Measurements from ENCODE around the gene MERTK. TPM values are rescaled to one million over a fixed set of nuclear protein-coding genes. Genes with fewer than 3 reads are reported as not detected.

Gene MERTK
- total RNA-seq, 1 donor from 2014 or later: 5.1 TPM

DNA sequence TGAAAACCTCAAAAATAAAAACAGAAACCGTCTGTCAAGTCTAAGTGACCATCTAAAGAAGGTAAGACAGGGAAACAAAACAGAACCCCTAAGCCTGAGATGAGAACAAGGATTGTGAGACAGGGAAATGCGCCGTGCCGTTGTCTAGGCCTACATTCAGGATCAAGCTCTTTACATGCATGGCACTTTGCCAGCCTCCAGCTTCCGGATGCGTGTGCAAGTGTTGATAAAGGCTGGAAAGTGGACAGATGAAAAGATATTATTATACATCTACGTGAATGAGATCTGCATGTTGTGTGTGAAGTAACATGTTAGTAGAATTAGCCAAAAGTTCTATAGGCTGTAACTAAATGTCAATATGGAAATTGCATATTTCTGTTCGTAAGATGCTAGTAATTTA lies 128.1 kb downstream of the MERTK start:
- Histone ChIP-seq H3K4me3 (ENCODE audit: insufficient read depth, low read depth, low read length) (no peak overlapping the region), H3K27ac (ENCODE audit: low read depth, low read length) (no peak overlapping the region), H3K4me2 (ENCODE audit: low read length) (no peak overlapping the region), H4K20me1 (ENCODE audit: insufficient read depth, low read length) (no peaks in the 10 kb centered on the region), H3K9ac (ENCODE audit: low read length) (no peak overlapping the region), H3K27me3 (ENCODE audit: insufficient read depth, low read length) (no peaks in the 10 kb centered on the region), H3K9me3 (ENCODE audit: insufficient read depth, low read depth, low read length) (no peaks in the 10 kb centered on the region), H3K36me3 (ENCODE audit: insufficient read depth, low read length) (no peaks in the 10 kb centered on the region), H2AFZ (ENCODE audit: low read depth, low read length) (no peak overlapping the region), H3K79me2 (ENCODE audit: insufficient read depth, low read length) (no peaks in the 10 kb centered on the region), H3K4me1 (ENCODE audit: insufficient read depth, low read length) (peaks cover 5% of the 10 kb centered on the region)
- Mint-ChIP-seq H3K36me3 (ENCODE audit: low read depth, unreplicated experiment) (peaks cover 5% of the 10 kb centered on the region), H3K9me3 (ENCODE audit: unreplicated experiment) (no peaks in the 10 kb centered on the region), H3K4me3 (ENCODE audit: unreplicated experiment) (no peak overlapping the region), H3K27me3 (ENCODE audit: low read depth, unreplicated experiment) (no peaks in the 10 kb centered on the region), H3K4me1 (ENCODE audit: low read depth, unreplicated experiment) (peaks cover 6% of the 10 kb centered on the region), H3K27ac (ENCODE audit: unreplicated experiment) (no peak overlapping the region)
- no peak for DNase-seq (ENCODE audit: low read depth)
- no peak for FAIRE-seq
- no peak for TF ChIP-seq EZH2 (IDR thresholded peaks at IDR 0.05; ENCODE audit: insufficient read depth, low read length)
- TF ChIP-seq, protein P1, sequence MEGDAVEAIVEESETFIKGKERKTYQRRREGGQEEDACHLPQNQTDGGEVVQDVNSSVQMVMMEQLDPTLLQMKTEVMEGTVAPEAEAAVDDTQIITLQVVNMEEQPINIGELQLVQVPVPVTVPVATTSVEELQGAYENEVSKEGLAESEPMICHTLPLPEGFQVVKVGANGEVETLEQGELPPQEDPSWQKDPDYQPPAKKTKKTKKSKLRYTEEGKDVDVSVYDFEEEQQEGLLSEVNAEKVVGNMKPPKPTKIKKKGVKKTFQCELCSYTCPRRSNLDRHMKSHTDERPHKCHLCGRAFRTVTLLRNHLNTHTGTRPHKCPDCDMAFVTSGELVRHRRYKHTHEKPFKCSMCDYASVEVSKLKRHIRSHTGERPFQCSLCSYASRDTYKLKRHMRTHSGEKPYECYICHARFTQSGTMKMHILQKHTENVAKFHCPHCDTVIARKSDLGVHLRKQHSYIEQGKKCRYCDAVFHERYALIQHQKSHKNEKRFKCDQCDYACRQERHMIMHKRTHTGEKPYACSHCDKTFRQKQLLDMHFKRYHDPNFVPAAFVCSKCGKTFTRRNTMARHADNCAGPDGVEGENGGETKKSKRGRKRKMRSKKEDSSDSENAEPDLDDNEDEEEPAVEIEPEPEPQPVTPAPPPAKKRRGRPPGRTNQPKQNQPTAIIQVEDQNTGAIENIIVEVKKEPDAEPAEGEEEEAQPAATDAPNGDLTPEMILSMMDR (IDR thresholded peaks at IDR 0.05; ENCODE audit: insufficient read depth, low read depth, low read length): no peak

DNA sequence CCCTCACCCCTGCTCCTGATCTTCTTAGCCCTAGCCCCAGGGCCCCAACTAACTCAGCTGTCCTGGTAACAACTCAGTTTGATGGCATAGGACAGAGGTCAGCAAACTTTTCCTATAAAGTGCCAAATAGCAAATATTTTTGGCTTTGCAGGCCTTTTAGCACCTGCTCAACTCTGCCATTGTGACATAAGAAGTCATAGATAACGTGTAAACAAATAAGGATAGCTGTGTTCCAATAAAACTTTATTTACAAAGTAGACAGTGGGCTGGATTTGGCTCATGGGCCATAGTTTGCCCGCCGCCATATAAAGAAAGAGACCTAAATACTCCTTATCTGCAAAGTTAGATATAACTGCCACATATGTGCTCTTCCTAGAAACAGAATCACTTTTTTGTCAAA lies 129.4 kb downstream of the MERTK start:
- Histone ChIP-seq H3K4me1 (ENCODE audit: insufficient read depth, low read length) (no peaks in the 10 kb centered on the region), H2AFZ (ENCODE audit: low read depth, low read length) (no peak overlapping the region), H4K20me1 (ENCODE audit: insufficient read depth, low read length) (no peaks in the 10 kb centered on the region), H3K9me3 (ENCODE audit: insufficient read depth, low read depth, low read length) (no peaks in the 10 kb centered on the region), H3K9ac (ENCODE audit: low read length) (no peak overlapping the region), H3K4me2 (ENCODE audit: low read length) (no peak overlapping the region), H3K27ac (ENCODE audit: low read depth, low read length) (no peak overlapping the region), H3K79me2 (ENCODE audit: insufficient read depth, low read length) (no peaks in the 10 kb centered on the region), H3K36me3 (ENCODE audit: insufficient read depth, low read length) (no peaks in the 10 kb centered on the region), H3K4me3 (ENCODE audit: insufficient read depth, low read depth, low read length) (no peak overlapping the region), H3K27me3 (ENCODE audit: insufficient read depth, low read length) (no peaks in the 10 kb centered on the region)
- Mint-ChIP-seq H3K36me3 (ENCODE audit: low read depth, unreplicated experiment) (peaks cover 5% of the 10 kb centered on the region), H3K27me3 (ENCODE audit: low read depth, unreplicated experiment) (no peaks in the 10 kb centered on the region), H3K4me1 (ENCODE audit: low read depth, unreplicated experiment) (peaks cover 13% of the 10 kb centered on the region), H3K27ac (ENCODE audit: unreplicated experiment) (no peak overlapping the region), H3K9me3 (ENCODE audit: unreplicated experiment) (no peaks in the 10 kb centered on the region), H3K4me3 (ENCODE audit: unreplicated experiment) (no peak overlapping the region)
- DNase-seq (ENCODE audit: low read depth) (no peak), FAIRE-seq (no peak)
- TF ChIP-seq EZH2 (IDR thresholded peaks at IDR 0.05; ENCODE audit: insufficient read depth, low read length): no peak
- TF ChIP-seq, protein P1 (IDR thresholded peaks at IDR 0.05; ENCODE audit: insufficient read depth, low read depth, low read length): no peak

DNA sequence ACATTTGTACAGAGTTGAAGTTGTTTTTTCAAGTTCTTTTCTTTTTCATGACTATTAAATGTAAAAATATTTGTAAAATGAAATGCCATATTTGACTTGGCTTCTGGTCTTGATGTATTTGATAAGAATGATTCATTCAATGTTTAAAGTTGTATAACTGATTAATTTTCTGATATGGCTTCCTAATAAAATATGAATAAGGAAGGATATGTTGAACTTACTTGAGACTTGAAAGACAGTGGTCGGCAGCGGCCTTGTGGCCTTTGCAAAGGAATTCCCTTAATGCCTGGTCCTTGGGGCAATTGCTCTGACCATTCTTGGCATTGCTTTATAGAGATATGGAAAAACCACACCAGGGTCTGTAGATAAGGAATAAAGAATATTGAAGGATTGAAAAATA lies 130.8 kb downstream of the MERTK start:
- FAIRE-seq (no peak), DNase-seq (ENCODE audit: low read depth) (no peak)
- H3K36me3 Mint-ChIP-seq (ENCODE audit: low read depth, unreplicated experiment): peaks cover 5% of the 10 kb centered on the region
- no peaks in the 10 kb centered on the region for H3K9me3 Mint-ChIP-seq (ENCODE audit: unreplicated experiment)
- no peaks in the 10 kb centered on the region for H3K4me1 ChIP-seq (ENCODE audit: insufficient read depth, low read length)
- no peaks in the 10 kb centered on the region for H4K20me1 ChIP-seq (ENCODE audit: insufficient read depth, low read length)
- H3K9ac ChIP-seq (ENCODE audit: low read length): no peak overlapping the region
- no peaks in the 10 kb centered on the region for H3K27me3 ChIP-seq (ENCODE audit: insufficient read depth, low read length)
- H3K4me3 ChIP-seq (ENCODE audit: insufficient read depth, low read depth, low read length): no peak overlapping the region
- no peaks in the 10 kb centered on the region for H3K27me3 Mint-ChIP-seq (ENCODE audit: low read depth, unreplicated experiment)
- H3K27ac Mint-ChIP-seq (ENCODE audit: unreplicated experiment): no peak overlapping the region
- H3K9me3 ChIP-seq (ENCODE audit: insufficient read depth, low read depth, low read length): no peaks in the 10 kb centered on the region
- TF ChIP-seq EZH2 (IDR thresholded peaks at IDR 0.05; ENCODE audit: insufficient read depth, low read length): no peak
- TF ChIP-seq, protein P1 (IDR thresholded peaks at IDR 0.05; ENCODE audit: insufficient read depth, low read depth, low read length): no peak
- no peak overlapping the region for H3K27ac ChIP-seq (ENCODE audit: low read depth, low read length)
- no peak overlapping the region for H3K4me2 ChIP-seq (ENCODE audit: low read length)
- H3K4me1 Mint-ChIP-seq (ENCODE audit: low read depth, unreplicated experiment): peaks cover 14% of the 10 kb centered on the region
- no peaks in the 10 kb centered on the region for H3K79me2 ChIP-seq (ENCODE audit: insufficient read depth, low read length)
- no peak overlapping the region for H3K4me3 Mint-ChIP-seq (ENCODE audit: unreplicated experiment)
- H2AFZ ChIP-seq (ENCODE audit: low read depth, low read length): no peak overlapping the region
- no peaks in the 10 kb centered on the region for H3K36me3 ChIP-seq (ENCODE audit: insufficient read depth, low read length)

All from astrocyte (in vitro differentiated cells and primary cell).